Muscle layer of colon (tissue), 2 donors: ENCODE results near the gene TOLLIP.

Source experiments
- H3K27ac ChIP-seq: one replicate; pipeline ENCODE4 v1.7.0; 2013; ENCODE audit warnings: low read depth, mild to moderate bottlenecking, low read length, moderate library complexity
- H3K27me3 ChIP-seq, 2 donors: one replicate each; pipeline ENCODE4 v1.7.0; 2013; ENCODE audit warnings: low read length in 2 of 2, mild to moderate bottlenecking in 2 of 2; ENCODE audit not compliant: insufficient read depth in 2 of 2, control insufficient read depth in 1 of 2
- H3K36me3 ChIP-seq: one replicate; pipeline ENCODE4 v1.7.0; 2013; ENCODE audit warnings: mild to moderate bottlenecking, low read length; ENCODE audit not compliant: insufficient read depth
- H3K4me1 ChIP-seq: one replicate; pipeline ENCODE4 v1.7.0; 2013; ENCODE audit warnings: mild to moderate bottlenecking, low read length; ENCODE audit not compliant: insufficient read depth
- H3K4me3 ChIP-seq, 2 donors: one replicate each; pipeline ENCODE4 v1.7.0; 2013; ENCODE audit warnings: low read length in 2 of 2, low read depth in 1 of 2, mild to moderate bottlenecking in 1 of 2, moderate library complexity in 1 of 2
- H3K9ac ChIP-seq: one replicate; pipeline ENCODE4 v1.7.0; 2013; ENCODE audit warnings: low read length
- H3K9me3 ChIP-seq: one replicate; pipeline ENCODE4 v1.7.0; 2013; ENCODE audit warnings: mild to moderate bottlenecking, low read length
- donor health status: abdominal sarcoma.
- donor health status: Adenocarcinoma of cecum.

Gene TOLLIP

GRCh38 chr11:1242289-1242688, 67.1 kb downstream of the TOLLIP start:
- Histone ChIP-seq H3K9me3 (no peaks in the 10 kb centered on the region), H3K36me3 (no peaks in the 10 kb centered on the region), H3K4me1 (no peaks in the 10 kb centered on the region), H3K4me3 (no peak overlapping the region), H3K27me3 (no peaks in the 10 kb centered on the region), H3K27ac (no peak overlapping the region), H3K9ac (no peak overlapping the region)

- no peaks in the 10 kb centered on the region for H3K27me3 ChIP-seq
- no peak overlapping the region for H3K27ac ChIP-seq
- no peak overlapping the region for H3K4me3 ChIP-seq
- no peak overlapping the region for H3K9ac ChIP-seq
- no peaks in the 10 kb centered on the region for H3K36me3 ChIP-seq
- no peaks in the 10 kb centered on the region for H3K9me3 ChIP-seq
- H3K4me1 ChIP-seq: no peaks in the 10 kb centered on the region
Observed at GRCh38 chr11:1241706-1242105, 67.7 kb downstream of the TOLLIP start.

GRCh38 chr11:1240771-1241170, 68.7 kb downstream of the TOLLIP start:
- H3K4me1 ChIP-seq: no peaks in the 10 kb centered on the region

GRCh38 chr11:1239596-1240205, 69.7 kb downstream of the TOLLIP start:
- Histone ChIP-seq H3K4me3 (no peak overlapping the region), H3K36me3 (no peaks in the 10 kb centered on the region), H3K27ac (no peak overlapping the region), H3K9me3 (no peaks in the 10 kb centered on the region), H3K27me3 (no peaks in the 10 kb centered on the region), H3K9ac (no peak overlapping the region), H3K4me1 (no peaks in the 10 kb centered on the region)

More at GRCh38 chr11:1240771-1241170, 68.7 kb downstream of the TOLLIP start:
- Histone ChIP-seq H3K36me3 (no peaks in the 10 kb centered on the region), H3K27ac (no peak overlapping the region), H3K9me3 (no peaks in the 10 kb centered on the region), H3K9ac (no peak overlapping the region), H3K27me3 (no peaks in the 10 kb centered on the region), H3K4me3 (no peak overlapping the region)

- Histone ChIP-seq H3K27ac (no peak overlapping the region), H3K4me3 (no peak overlapping the region), H3K9me3 (no peaks in the 10 kb centered on the region), H3K9ac (no peak overlapping the region), H3K36me3 (no peaks in the 10 kb centered on the region), H3K4me1 (no peaks in the 10 kb centered on the region), H3K27me3 (no peaks in the 10 kb centered on the region)
Observed at GRCh38 chr11:1238767-1239595, 70.5 kb downstream of the TOLLIP start.

- Histone ChIP-seq H3K4me3 (no peak overlapping the region), H3K27ac (no peak overlapping the region), H3K9me3 (no peaks in the 10 kb centered on the region), H3K4me1 (no peaks in the 10 kb centered on the region), H3K27me3 (no peaks in the 10 kb centered on the region), H3K9ac (no peak overlapping the region), H3K36me3 (no peaks in the 10 kb centered on the region)
Observed at GRCh38 chr11:1237851-1238250, 71.6 kb downstream of the TOLLIP start.

- Histone ChIP-seq H3K4me3 (no peak overlapping the region), H3K27ac (no peak overlapping the region), H3K4me1 (no peaks in the 10 kb centered on the region), H3K9me3 (no peaks in the 10 kb centered on the region), H3K9ac (no peak overlapping the region), H3K36me3 (no peaks in the 10 kb centered on the region), H3K27me3 (no peaks in the 10 kb centered on the region)
Observed at GRCh38 chr11:1237128-1237580, 72.3 kb downstream of the TOLLIP start.

GRCh38 chr11:1236316-1237127, 72.9 kb downstream of the TOLLIP start:
- H3K9me3 ChIP-seq: no peaks in the 10 kb centered on the region
- H3K4me3 ChIP-seq: no peak overlapping the region
- no peaks in the 10 kb centered on the region for H3K27me3 ChIP-seq
- no peaks in the 10 kb centered on the region for H3K36me3 ChIP-seq
- H3K27ac ChIP-seq: no peak overlapping the region
- H3K4me1 ChIP-seq: no peaks in the 10 kb centered on the region
- H3K9ac ChIP-seq: no peak overlapping the region

GRCh38 chr11:1235901-1236315, 73.5 kb downstream of the TOLLIP start:
- no peaks in the 10 kb centered on the region for H3K9me3 ChIP-seq
- no peak overlapping the region for H3K4me3 ChIP-seq
- no peaks in the 10 kb centered on the region for H3K36me3 ChIP-seq
- no peak overlapping the region for H3K9ac ChIP-seq
- no peaks in the 10 kb centered on the region for H3K27me3 ChIP-seq
- no peak overlapping the region for H3K27ac ChIP-seq
- no peaks in the 10 kb centered on the region for H3K4me1 ChIP-seq

GRCh38 chr11:1235306-1235900, 74.0 kb downstream of the TOLLIP start:
- Histone ChIP-seq H3K36me3 (no peaks in the 10 kb centered on the region), H3K4me3 (no peak overlapping the region), H3K9ac (no peak overlapping the region), H3K27ac (no peak overlapping the region), H3K9me3 (no peaks in the 10 kb centered on the region), H3K4me1 (no peaks in the 10 kb centered on the region), H3K27me3 (peaks cover 0 to 4% of the 10 kb centered on the region in 2 donors)

- H3K4me1 ChIP-seq: no peaks in the 10 kb centered on the region
- H3K27me3 ChIP-seq: peaks cover 0 to 10% of the 10 kb centered on the region in 2 donors
- no peak overlapping the region for H3K4me3 ChIP-seq
- no peak overlapping the region for H3K27ac ChIP-seq
- H3K36me3 ChIP-seq: no peaks in the 10 kb centered on the region
- H3K9ac ChIP-seq: no peak overlapping the region
- no peaks in the 10 kb centered on the region for H3K9me3 ChIP-seq
Observed at GRCh38 chr11:1234771-1235305, 74.6 kb downstream of the TOLLIP start.
